ENCODE data around the gene PHYKPL. TPM values are rescaled to one million over a fixed set of nuclear protein-coding genes. Genes with fewer than 3 reads are reported as not detected.

PHYKPL gene
- total RNA-seq, result 49.1 TPM
- polyA plus RNA-seq, result 40.3 TPM

GRCh38 chr5:178232124-178232919 lies at the start of gene PHYKPL:
Gene PHYKPL, minus strand, starts transcription at chr5:178232802. Its CDS starts 252 bp downstream, at chr5:178232550.
- H3K4me3 ChIP-seq (ENCODE audit: low read depth, low read length), result peak within 1 kb of the TSS; percentile 74
- peak; percentile 15 for DNase-seq (ENCODE audit: extremely low spot score)
- H3K36me3 ChIP-seq (ENCODE audit: insufficient read depth), result peaks cover 1% of the 10 kb centered on the region
- no peaks in the 10 kb centered on the region for H3K4me1 ChIP-seq (ENCODE audit: insufficient read depth)
- H3K27ac ChIP-seq (ENCODE audit: low read depth), result peak within 1 kb of the TSS; percentile 94
- under 1% methylated on average over 102 of the region's 102 CpGs for WGBS

- 83% methylated on average over 4 of the region's 4 CpGs for WGBS
- no peaks in the 10 kb centered on the region for H3K4me1 ChIP-seq (ENCODE audit: insufficient read depth)
- no peaks in the 10 kb centered on the region for H3K36me3 ChIP-seq (ENCODE audit: insufficient read depth)
- no peak overlapping the region for H3K4me3 ChIP-seq (ENCODE audit: low read depth, low read length)
- H3K27ac ChIP-seq (ENCODE audit: low read depth), result no peak overlapping the region
- DNase-seq (ENCODE audit: extremely low spot score), result no peak
These were observed 49.8 kb upstream of the PHYKPL start for GRCh38 chr5:178282391-178282790.

- H3K27ac ChIP-seq (ENCODE audit: low read depth), result no peak overlapping the region
- no peak for DNase-seq (ENCODE audit: extremely low spot score)
- H3K4me3 ChIP-seq (ENCODE audit: low read depth, low read length), result no peak overlapping the region
- WGBS, result 84% methylated on average over 19 of the region's 19 CpGs
- H3K4me1 ChIP-seq (ENCODE audit: insufficient read depth), result no peaks in the 10 kb centered on the region
- no peaks in the 10 kb centered on the region for H3K36me3 ChIP-seq (ENCODE audit: insufficient read depth)
These were observed 48.7 kb upstream of the PHYKPL start for GRCh38 chr5:178281331-178281730.

- Histone ChIP-seq H3K36me3 (ENCODE audit: insufficient read depth) (no peaks in the 10 kb centered on the region), H3K4me1 (ENCODE audit: insufficient read depth) (no peaks in the 10 kb centered on the region), H3K27ac (ENCODE audit: low read depth) (no peak overlapping the region), H3K4me3 (ENCODE audit: low read depth, low read length) (no peak overlapping the region)
- WGBS, result 90% methylated on average over 9 of the region's 9 CpGs
- no peak for DNase-seq (ENCODE audit: extremely low spot score)
These were observed 48.0 kb upstream of the PHYKPL start for GRCh38 chr5:178280631-178281030.

DNA sequence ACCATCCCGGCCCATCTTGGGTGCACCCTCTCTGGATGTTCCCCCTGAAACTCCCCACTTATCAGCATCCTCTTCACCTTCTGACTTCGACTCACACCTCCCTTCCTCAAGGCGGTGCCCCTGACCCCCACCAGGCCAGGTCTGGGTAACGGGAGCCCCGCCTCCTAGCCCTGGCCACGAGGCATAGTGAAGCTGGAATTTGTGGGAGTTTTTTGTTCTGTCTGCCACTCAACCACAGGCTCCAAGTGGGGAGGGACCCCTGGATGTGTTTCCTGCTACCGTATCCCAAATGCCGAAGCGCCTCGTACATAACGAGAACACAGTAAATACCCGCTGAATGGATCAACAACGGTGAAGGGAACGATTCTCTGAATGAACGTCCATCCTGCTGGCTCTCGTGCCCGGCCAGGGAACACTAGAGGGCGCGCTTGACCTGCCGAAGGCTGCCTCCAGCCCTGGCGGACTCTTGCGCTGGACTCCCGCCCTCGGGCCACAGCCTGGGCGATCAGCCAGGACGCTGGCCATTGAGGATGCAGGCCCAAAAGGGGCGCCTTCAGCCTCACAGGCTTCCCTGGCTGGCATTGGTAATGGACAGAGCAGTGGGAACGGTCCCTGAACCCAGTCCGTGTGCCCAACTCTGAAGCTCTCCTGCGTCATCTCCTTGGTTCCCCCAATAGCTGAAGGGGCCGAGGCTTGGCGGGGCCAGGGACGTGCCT lies 47.3 kb upstream of the PHYKPL start:
- Histone ChIP-seq H3K4me1 (ENCODE audit: insufficient read depth) (no peaks in the 10 kb centered on the region), H3K27ac (ENCODE audit: low read depth) (no peak overlapping the region), H3K36me3 (ENCODE audit: insufficient read depth) (no peaks in the 10 kb centered on the region), H3K4me3 (ENCODE audit: low read depth, low read length) (no peak overlapping the region)
- WGBS, result 20% methylated on average over 33 of the region's 33 CpGs
- peak; percentile 28 for DNase-seq (ENCODE audit: extremely low spot score)

- H3K4me1 ChIP-seq (ENCODE audit: insufficient read depth), result no peaks in the 10 kb centered on the region
- no peak for DNase-seq (ENCODE audit: extremely low spot score)
- 81% methylated on average over 14 of the region's 14 CpGs for whole genome bisulfite sequencing
- H3K36me3 ChIP-seq (ENCODE audit: insufficient read depth), result no peaks in the 10 kb centered on the region
- no peak overlapping the region for H3K4me3 ChIP-seq (ENCODE audit: low read depth, low read length)
- no peak overlapping the region for H3K27ac ChIP-seq (ENCODE audit: low read depth)
These were observed 46.6 kb upstream of the PHYKPL start for GRCh38 chr5:178279026-178279722.

- DNase-seq (ENCODE audit: extremely low spot score), result no peak
- H3K4me3 ChIP-seq (ENCODE audit: low read depth, low read length), result no peak overlapping the region
- no peaks in the 10 kb centered on the region for H3K36me3 ChIP-seq (ENCODE audit: insufficient read depth)
- 78% methylated on average over 18 of the region's 18 CpGs for WGBS
- no peaks in the 10 kb centered on the region for H3K4me1 ChIP-seq (ENCODE audit: insufficient read depth)
- no peak overlapping the region for H3K27ac ChIP-seq (ENCODE audit: low read depth)
These were observed 45.9 kb upstream of the PHYKPL start for GRCh38 chr5:178278358-178279023.

GRCh38 chr5:178277866-178278265 lies 45.3 kb upstream of the PHYKPL start:
- 71% methylated on average over 12 of the region's 12 CpGs for WGBS

DNA sequence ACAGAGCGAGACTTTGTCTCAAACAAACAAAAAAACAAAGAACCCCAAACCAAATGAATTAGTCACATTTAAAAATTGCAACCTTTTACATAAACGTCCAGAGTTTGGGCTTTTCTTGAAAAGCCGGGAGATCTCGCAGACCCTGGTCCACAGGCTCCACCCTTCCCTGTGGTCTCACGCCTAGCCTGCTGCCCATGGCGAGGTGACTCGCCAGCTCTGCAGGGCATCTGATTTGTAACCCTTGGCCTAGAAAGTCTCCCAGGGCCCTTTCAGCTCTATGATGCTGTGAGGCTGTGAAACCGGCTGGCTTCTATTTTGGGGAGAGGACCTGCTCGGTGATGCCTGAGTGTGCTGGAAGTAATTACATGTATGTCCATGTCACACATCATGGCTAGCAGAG lies 44.7 kb upstream of the PHYKPL start:
- no peaks in the 10 kb centered on the region for H3K36me3 ChIP-seq (ENCODE audit: insufficient read depth)
- 86% methylated on average over 9 of the region's 9 CpGs for WGBS
- H3K27ac ChIP-seq (ENCODE audit: low read depth), result no peak overlapping the region
- no peak for DNase-seq (ENCODE audit: extremely low spot score)
- no peak overlapping the region for H3K4me3 ChIP-seq (ENCODE audit: low read depth, low read length)
- H3K4me1 ChIP-seq (ENCODE audit: insufficient read depth), result no peaks in the 10 kb centered on the region

More at GRCh38 chr5:178277866-178278265, 45.3 kb upstream of the PHYKPL start:
- no peak for DNase-seq (ENCODE audit: extremely low spot score)
- Histone ChIP-seq H3K4me3 (ENCODE audit: low read depth, low read length) (no peak overlapping the region), H3K4me1 (ENCODE audit: insufficient read depth) (no peaks in the 10 kb centered on the region), H3K27ac (ENCODE audit: low read depth) (no peak overlapping the region), H3K36me3 (ENCODE audit: insufficient read depth) (no peaks in the 10 kb centered on the region)

- DNase-seq (ENCODE audit: extremely low spot score), result no peak
- WGBS, result 69% methylated on average over 20 of the region's 20 CpGs
These were observed 42.4 kb upstream of the PHYKPL start for GRCh38 chr5:178274781-178275537.

GRCh38 chr5:178273665-178274541 lies 41.3 kb upstream of the PHYKPL start:
- no peak overlapping the region for H3K27ac ChIP-seq (ENCODE audit: low read depth)
- H3K4me3 ChIP-seq (ENCODE audit: low read depth, low read length), result no peak overlapping the region
- H3K36me3 ChIP-seq (ENCODE audit: insufficient read depth), result no peaks in the 10 kb centered on the region
- H3K4me1 ChIP-seq (ENCODE audit: insufficient read depth), result no peaks in the 10 kb centered on the region
- DNase-seq (ENCODE audit: extremely low spot score), result no peak
- 72% methylated on average over 14 of the region's 14 CpGs for WGBS

More at GRCh38 chr5:178274781-178275537, 42.4 kb upstream of the PHYKPL start:
- H3K36me3 ChIP-seq (ENCODE audit: insufficient read depth), result no peaks in the 10 kb centered on the region
- no peak overlapping the region for H3K4me3 ChIP-seq (ENCODE audit: low read depth, low read length)
- H3K4me1 ChIP-seq (ENCODE audit: insufficient read depth), result no peaks in the 10 kb centered on the region
- H3K27ac ChIP-seq (ENCODE audit: low read depth), result no peak overlapping the region

- Histone ChIP-seq H3K36me3 (ENCODE audit: insufficient read depth) (no peaks in the 10 kb centered on the region), H3K4me1 (ENCODE audit: insufficient read depth) (no peaks in the 10 kb centered on the region), H3K4me3 (ENCODE audit: low read depth, low read length) (no peak overlapping the region), H3K27ac (ENCODE audit: low read depth) (no peak overlapping the region)
- WGBS, result 88% methylated on average over 15 of the region's 15 CpGs
- no peak for DNase-seq (ENCODE audit: extremely low spot score)
These were observed 40.4 kb upstream of the PHYKPL start for GRCh38 chr5:178273041-178273440.
